GM12873 (cell line): Measurements from ENCODE around the gene CDC42BPB.

Source experiments
- TF ChIP-seq, protein P1 (sequence below): IDR thresholded peaks from 2 replicates; pipeline ENCODE4 v1.5.1; 2012; ENCODE audit warnings: low read depth, mild to moderate bottlenecking, moderate library complexity, low read length, control low read depth; ENCODE audit not compliant: insufficient read depth; ENCODE audit errors: missing control alignments

CDC42BPB gene, protein sequence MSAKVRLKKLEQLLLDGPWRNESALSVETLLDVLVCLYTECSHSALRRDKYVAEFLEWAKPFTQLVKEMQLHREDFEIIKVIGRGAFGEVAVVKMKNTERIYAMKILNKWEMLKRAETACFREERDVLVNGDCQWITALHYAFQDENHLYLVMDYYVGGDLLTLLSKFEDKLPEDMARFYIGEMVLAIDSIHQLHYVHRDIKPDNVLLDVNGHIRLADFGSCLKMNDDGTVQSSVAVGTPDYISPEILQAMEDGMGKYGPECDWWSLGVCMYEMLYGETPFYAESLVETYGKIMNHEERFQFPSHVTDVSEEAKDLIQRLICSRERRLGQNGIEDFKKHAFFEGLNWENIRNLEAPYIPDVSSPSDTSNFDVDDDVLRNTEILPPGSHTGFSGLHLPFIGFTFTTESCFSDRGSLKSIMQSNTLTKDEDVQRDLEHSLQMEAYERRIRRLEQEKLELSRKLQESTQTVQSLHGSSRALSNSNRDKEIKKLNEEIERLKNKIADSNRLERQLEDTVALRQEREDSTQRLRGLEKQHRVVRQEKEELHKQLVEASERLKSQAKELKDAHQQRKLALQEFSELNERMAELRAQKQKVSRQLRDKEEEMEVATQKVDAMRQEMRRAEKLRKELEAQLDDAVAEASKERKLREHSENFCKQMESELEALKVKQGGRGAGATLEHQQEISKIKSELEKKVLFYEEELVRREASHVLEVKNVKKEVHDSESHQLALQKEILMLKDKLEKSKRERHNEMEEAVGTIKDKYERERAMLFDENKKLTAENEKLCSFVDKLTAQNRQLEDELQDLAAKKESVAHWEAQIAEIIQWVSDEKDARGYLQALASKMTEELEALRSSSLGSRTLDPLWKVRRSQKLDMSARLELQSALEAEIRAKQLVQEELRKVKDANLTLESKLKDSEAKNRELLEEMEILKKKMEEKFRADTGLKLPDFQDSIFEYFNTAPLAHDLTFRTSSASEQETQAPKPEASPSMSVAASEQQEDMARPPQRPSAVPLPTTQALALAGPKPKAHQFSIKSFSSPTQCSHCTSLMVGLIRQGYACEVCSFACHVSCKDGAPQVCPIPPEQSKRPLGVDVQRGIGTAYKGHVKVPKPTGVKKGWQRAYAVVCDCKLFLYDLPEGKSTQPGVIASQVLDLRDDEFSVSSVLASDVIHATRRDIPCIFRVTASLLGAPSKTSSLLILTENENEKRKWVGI (N-terminal part only)

DNA sequence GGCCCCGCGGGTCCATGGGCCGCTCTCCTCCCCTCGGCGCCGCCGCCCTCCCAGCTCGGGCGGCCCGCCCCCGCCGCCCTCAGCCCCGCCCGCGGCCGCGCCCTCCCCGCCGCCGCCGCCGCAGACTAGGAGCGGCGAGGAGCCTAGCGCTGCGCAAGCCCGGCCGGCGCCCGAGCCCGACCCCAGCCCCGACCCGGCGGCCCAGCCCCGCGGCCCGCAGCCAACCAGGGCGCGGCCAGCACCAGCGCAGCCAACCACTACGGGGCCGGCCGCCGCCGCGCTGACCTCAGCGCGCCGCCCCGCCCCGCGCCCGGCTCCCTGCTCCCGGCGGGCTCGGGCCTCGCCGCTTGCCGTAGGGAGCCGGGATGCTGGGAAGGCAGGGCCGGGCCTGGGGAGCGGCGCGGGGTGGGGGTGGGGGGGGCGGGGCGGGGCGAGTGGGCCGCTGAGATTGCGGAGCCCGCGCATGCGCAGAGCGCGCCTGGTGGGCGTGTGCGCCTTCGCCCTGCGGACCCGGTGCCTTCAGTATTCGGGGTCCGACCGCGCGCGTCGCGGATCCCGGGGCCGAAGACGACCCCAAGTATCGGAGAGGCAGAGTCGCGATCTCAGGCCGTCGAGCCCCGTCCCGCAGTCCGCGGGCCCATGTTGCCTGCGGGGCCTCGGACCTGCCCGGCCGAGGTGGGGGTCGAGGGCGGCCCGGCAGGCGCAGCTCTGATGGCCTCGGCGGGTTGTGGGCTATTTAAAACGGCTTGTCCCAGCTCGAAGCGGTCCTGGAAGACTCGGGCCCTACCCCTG, at the start of gene CDC42BPB:
Gene CDC42BPB, minus strand, starts transcription at position 178 of the 792 bp plus-strand sequence. CDS start 376 bp downstream, outside the sequence.
- TF ChIP-seq, protein P1, sequence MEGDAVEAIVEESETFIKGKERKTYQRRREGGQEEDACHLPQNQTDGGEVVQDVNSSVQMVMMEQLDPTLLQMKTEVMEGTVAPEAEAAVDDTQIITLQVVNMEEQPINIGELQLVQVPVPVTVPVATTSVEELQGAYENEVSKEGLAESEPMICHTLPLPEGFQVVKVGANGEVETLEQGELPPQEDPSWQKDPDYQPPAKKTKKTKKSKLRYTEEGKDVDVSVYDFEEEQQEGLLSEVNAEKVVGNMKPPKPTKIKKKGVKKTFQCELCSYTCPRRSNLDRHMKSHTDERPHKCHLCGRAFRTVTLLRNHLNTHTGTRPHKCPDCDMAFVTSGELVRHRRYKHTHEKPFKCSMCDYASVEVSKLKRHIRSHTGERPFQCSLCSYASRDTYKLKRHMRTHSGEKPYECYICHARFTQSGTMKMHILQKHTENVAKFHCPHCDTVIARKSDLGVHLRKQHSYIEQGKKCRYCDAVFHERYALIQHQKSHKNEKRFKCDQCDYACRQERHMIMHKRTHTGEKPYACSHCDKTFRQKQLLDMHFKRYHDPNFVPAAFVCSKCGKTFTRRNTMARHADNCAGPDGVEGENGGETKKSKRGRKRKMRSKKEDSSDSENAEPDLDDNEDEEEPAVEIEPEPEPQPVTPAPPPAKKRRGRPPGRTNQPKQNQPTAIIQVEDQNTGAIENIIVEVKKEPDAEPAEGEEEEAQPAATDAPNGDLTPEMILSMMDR, result no peak

DNA sequence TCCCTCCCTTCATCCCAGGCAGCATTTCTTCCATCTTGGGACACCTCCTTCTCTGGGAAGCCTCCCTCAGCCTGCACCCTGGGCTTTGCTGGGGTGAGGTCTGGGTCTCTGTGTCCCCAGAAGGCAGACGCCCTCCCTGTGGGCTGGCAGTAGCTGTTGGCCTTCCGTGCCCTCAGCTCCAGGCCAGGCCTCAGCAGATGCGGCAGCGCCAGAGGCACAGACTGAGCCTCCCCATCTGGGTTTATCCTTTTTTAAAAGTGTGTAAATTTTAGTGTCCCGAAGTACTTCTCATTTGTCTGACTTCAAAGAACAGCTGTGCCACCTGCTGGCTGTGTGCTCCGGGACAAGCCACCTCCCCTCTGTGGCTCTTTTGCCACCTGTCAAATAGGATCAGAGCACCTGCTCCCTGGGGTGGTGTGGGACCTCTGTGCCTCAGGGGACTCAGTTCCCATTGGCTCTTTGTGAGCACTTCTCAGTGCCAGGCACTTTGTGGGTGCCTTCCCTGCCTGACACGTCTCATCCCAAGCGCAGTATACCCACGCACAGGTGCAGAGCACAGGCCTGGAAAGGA, 48.3 kb upstream of the CDC42BPB start:
- TF ChIP-seq, protein P1, result peak; percentile 33

DNA sequence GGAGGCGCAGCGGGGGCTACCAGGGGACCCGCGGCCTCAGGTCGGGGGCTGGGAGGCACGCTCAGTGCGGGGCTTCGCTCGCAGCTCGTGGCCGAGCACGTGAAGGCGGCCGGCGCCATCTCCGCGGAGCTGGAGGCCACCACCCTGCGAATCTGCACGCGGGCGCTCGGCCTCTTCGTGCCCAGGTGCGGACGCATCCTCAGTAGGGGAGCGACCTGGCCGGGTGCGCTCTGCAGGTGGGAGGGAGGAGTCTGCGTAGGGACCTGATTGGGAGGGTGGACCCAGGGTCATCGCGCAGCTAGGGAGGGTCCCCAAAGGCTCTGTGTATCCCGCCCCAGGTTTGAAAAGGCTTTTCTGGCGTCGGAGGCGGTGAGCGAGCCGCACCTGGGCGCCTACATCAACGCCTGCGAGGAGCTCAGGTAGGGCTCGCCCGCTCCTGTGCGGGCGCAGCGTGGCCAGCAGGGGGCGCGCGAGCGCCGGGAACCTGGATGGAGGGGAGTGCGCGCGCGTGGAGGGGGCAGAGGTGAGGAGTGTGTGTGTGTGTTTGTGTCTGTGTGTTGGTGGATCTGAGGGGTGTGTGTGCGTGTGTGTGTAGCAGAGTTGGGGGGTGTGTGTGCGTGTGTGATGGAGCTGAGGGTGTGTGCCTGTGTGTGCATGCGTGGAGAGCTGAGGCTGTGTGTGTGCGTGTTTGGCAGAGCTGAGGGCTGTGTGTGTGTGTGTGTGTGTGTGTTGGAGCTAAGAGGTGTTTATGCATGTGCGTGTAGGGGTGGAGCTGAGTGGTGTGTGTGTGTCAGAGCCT, 47.5 kb upstream of the CDC42BPB start:
- TF ChIP-seq, protein P1, result peak; percentile 97

DNA sequence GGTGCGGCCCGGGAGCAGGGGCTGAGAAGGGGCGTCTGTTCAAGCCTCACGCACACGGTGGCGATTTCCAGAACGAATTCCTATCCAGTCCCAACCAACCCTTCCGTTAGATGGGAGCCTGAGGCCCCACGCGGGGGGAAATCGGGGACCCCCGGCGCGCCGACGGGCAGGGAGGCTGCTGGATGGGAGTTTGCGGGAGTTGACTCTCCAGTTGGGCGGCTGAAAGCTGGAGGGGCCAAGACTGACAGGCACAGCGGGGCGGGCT, 47.0 kb upstream of the CDC42BPB start:
- TF ChIP-seq, protein P1, result no peak

DNA sequence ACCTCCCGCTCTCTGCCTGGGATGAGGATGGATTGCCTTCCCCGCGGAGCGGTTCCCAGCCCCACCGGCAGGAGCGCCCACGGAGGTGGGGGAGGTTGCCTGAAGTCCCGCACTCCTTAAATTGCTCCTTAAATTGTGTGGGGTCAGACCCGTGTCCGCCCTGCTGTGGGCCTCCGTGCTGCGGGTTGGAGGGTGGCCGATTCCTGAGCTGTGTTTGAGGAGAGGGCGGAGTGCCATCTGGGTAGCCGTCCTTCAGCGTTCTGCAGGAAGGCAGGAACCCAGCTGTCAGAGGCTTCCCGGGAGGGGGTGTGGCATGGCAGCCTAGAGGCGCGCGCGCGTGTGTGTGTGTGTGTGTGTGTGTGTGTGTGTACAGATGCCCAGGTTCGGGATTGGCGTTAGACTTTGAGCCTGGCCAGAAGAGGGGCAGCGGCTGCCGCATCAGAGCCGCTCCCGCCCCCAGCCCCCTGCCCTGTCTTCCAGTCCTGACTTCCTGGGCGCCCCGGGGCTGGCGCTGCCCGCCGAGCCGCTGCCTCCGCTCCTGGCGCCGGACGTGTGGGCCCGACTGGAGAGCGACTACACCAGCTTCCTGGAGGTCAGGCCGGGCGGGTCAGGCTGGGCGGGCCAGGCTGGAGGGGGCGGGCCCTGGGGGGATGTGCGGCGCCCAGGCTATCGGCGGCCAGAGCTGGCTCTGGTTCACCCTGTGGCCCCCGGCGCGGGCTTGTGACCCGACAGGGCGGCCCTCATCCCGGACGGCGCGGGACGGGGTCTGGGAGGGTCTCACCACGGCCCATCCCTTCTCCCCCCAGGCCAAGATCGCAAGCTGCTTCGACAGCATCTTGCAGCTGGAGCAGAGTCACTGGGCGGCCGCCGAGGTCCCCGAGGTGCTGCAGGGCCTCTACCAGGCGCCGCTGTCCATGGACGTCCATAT, 46.4 kb upstream of the CDC42BPB start:
- TF ChIP-seq, protein P1, result no peak
